Measurements from ENCODE around the gene MYCBPAP.
A peak's percentile ranks its signal among the peaks of the same experiment; 100 is the strongest.
"Not testable (repeated sequence)": the region's sequence is repeated elsewhere in the genome, so short reads cannot be mapped to it uniquely, and the experiment has no call there.

MYCBPAP gene

DNA sequence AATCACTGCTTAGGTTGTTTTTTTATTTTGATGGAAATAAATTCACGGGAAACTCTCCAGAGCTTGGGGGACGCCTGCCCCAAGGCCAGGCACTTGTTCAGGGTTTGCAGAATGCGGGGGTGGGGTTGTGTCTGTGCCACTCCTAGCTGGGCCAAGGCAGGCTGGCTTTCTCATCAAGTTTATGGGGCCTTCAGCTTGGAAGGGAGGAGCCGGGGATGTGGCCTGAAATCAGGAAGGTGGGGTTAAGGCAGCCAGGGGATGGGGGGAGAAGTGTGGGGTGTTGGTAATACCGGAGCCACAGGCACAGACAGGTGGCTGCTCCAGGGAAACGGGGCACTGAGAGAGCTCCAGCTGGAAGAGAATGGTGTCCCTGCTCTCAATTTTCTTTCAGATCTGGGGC lies 37.8 kb upstream of the MYCBPAP start:
- in situ Hi-C loops (cut with HindIII; ENCODE audit: low pct_ligation_motif_present, low pct_unique_long_range_greater_than_20kb, low sequenced_read_pairs), result no loop called here

GRCh38 chr17:50471009-50471905 lies 37.0 kb upstream of the MYCBPAP start:
- no peak for DNase-seq
- in situ Hi-C loops (cut with HindIII; ENCODE audit: low pct_ligation_motif_present, low pct_unique_long_range_greater_than_20kb, low sequenced_read_pairs), result no loop called here

More for the DNA sequence above, 37.8 kb upstream of the MYCBPAP start:
- no peak for DNase-seq

- no peak for DNase-seq
- in situ Hi-C loops (cut with HindIII; ENCODE audit: low pct_ligation_motif_present, low pct_unique_long_range_greater_than_20kb, low sequenced_read_pairs), result no loop called here
Measured at GRCh38 chr17:50472286-50472685, 36.0 kb upstream of the MYCBPAP start.

GRCh38 chr17:50472761-50473161 lies 35.5 kb upstream of the MYCBPAP start:
- DNase-seq; in situ Hi-C loops (cut with HindIII; ENCODE audit: low pct_ligation_motif_present, low pct_unique_long_range_greater_than_20kb, low sequenced_read_pairs): not testable (repeated sequence)

DNA sequence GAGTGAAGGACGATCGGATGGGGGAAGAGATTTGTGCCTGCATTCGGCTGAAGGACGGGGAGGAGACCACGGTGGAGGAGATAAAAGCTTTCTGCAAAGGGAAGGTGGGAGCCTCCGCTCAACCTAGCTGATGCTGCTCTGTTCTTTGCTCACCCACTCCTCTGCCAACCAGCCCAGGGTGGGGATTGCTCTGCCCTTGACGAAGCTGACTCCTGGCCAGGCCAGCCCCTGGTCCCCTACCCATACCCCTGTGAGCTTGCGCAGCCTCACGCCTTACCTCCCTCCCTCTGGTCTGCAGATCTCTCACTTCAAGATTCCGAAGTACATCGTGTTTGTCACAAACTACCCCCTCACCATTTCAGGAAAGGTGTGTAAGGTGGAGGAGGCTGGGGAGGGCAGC lies 34.3 kb upstream of the MYCBPAP start:
- in situ Hi-C loops (cut with HindIII; ENCODE audit: low pct_ligation_motif_present, low pct_unique_long_range_greater_than_20kb, low sequenced_read_pairs), result no loop called here

DNA sequence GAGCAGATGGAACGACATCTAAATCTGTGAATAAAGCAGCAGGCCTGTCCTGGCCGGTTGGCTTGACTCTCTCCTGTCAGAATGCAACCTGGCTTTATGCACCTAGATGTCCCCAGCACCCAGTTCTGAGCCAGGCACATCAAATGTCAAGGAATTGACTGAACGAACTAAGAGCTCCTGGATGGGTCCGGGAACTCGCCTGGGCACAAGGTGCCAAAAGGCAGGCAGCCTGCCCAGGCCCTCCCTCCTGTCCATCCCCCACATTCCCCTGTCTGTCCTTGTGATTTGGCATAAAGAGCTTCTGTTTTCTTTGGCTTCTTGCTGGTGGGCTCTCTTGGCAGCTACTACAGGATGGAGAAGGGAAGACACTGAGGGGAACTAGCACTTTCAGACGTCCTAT lies 33.7 kb upstream of the MYCBPAP start:
- DNase-seq, result no peak
- in situ Hi-C loops (cut with HindIII; ENCODE audit: low pct_ligation_motif_present, low pct_unique_long_range_greater_than_20kb, low sequenced_read_pairs), result no loop called here

More for the DNA sequence above, 34.3 kb upstream of the MYCBPAP start:
- no peak for DNase-seq

- no peak for DNase-seq
- in situ Hi-C loops (cut with HindIII; ENCODE audit: low pct_ligation_motif_present, low pct_unique_long_range_greater_than_20kb, low sequenced_read_pairs), result no loop called here
Measured at GRCh38 chr17:50475362-50475761, 32.9 kb upstream of the MYCBPAP start.

DNA sequence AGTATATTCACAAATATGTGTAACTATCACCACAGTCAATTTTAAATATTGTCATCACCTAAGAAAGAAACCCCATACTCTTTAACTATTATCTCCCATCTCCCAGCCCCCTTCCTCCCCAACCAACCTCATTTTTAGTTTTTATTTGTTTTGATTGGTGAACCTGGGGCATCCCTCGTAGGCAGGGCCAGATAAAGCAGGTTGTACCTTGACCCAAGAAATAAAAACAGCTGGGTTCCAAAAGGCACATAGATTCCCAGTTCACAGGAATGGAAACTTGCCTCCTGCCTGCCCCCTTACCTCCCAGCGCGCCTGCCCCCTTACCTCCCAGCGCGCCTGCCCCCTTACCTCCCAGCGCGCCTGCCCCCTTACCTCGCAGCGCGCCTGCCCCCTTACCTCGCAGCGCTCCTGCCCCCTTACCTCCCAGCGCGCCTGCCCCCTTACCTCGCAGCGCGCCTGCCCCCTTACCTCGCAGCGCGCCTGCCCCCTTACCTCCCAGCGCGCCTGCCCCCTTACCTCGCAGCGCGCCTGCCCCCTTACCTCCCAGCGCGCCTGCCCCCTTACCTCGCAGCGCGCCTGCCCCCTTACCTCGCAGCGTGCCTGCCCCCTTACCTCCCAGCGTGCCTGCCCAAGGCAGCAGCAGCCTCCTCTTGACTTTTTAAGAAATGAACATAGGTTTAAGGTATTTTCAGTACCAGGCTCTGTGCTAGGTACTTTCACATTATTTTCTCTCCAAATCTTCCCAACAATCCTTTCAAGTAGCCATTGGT lies 32.3 kb upstream of the MYCBPAP start:
- in situ Hi-C loops (cut with HindIII; ENCODE audit: low pct_ligation_motif_present, low pct_unique_long_range_greater_than_20kb, low sequenced_read_pairs); DNase-seq: not testable (repeated sequence)

GRCh38 chr17:50476545-50477315 lies 31.5 kb upstream of the MYCBPAP start:
- DNase-seq, result no peak
- in situ Hi-C loops (cut with HindIII; ENCODE audit: low pct_ligation_motif_present, low pct_unique_long_range_greater_than_20kb, low sequenced_read_pairs), result no loop called here

- in situ Hi-C loops (cut with HindIII; ENCODE audit: low pct_ligation_motif_present, low pct_unique_long_range_greater_than_20kb, low sequenced_read_pairs), result no loop called here
- no peak for DNase-seq
Measured at GRCh38 chr17:50477976-50478375, 30.3 kb upstream of the MYCBPAP start.

- peak; percentile 93 for DNase-seq
- in situ Hi-C loops (cut with HindIII; ENCODE audit: low pct_ligation_motif_present, low pct_unique_long_range_greater_than_20kb, low sequenced_read_pairs), result no loop called here
Measured at GRCh38 chr17:50478391-50479381, 29.6 kb upstream of the MYCBPAP start, which contains the start of gene RSAD1. TSS of gene RSAD1 (plus strand) at chr17:50478860. CDS start at chr17:50478885, 25 bp downstream.

GRCh38 chr17:50479522-50480141 lies 28.6 kb upstream of the MYCBPAP start:
- DNase-seq, result peak; percentile 90
- in situ Hi-C loops (cut with HindIII; ENCODE audit: low pct_ligation_motif_present, low pct_unique_long_range_greater_than_20kb, low sequenced_read_pairs), result no loop called here

GRCh38 chr17:50480142-50480764 lies 28.0 kb upstream of the MYCBPAP start:
- in situ Hi-C loops (cut with HindIII; ENCODE audit: low pct_ligation_motif_present, low pct_unique_long_range_greater_than_20kb, low sequenced_read_pairs), result no loop called here
- no peak for DNase-seq

DNA sequence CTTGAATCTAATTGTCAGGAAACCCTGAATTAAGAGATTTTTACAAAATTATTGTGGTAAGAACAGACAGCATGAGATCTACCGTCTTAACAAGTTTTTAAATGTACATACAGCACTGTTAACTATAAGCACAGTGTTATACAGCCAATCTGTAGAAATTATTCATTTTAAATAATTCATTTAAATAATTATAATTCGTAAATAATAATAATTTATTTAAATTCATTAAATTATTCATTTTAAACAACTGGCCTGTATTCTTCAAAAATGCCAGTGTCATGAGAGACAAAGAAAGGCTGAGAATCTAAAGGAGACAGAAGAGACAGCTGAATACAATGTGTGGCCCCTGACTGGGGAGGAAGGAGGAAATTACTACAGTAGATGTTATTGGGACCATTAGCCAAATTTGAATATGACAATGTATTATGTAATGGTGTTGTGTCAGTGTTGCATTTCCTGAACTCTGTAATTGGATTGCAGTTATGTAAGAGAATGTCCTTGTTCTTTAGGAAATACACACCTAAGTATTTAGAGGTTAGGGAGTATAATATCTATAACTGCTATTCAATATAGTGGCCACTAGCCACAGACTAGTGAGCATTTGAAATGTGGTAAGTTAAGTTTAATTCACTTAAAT lies 27.3 kb upstream of the MYCBPAP start:
- DNase-seq, result no peak
- in situ Hi-C loops (cut with HindIII; ENCODE audit: low pct_ligation_motif_present, low pct_unique_long_range_greater_than_20kb, low sequenced_read_pairs), result no loop called here

DNA sequence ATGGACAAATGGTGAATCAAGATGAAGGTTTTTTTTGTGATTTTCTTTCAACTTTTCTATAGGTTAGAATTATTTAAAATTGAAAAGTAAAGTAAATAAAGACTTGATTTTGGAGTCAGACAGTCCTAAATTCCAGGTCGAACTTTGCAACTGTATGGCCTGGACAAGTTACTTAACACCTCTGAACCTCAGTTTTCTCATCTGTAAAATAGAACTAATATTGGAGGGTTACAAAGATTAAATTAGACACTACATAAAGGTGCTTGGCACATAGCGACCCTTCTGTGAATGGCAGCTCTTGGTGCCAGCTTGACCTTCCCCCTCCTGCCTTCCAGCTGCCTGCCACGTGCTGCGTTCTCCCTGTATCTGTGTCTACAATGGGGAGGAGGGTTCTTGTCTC lies 26.6 kb upstream of the MYCBPAP start:
- in situ Hi-C loops (cut with HindIII; ENCODE audit: low pct_ligation_motif_present, low pct_unique_long_range_greater_than_20kb, low sequenced_read_pairs), result no loop called here
- no peak for DNase-seq

DNA sequence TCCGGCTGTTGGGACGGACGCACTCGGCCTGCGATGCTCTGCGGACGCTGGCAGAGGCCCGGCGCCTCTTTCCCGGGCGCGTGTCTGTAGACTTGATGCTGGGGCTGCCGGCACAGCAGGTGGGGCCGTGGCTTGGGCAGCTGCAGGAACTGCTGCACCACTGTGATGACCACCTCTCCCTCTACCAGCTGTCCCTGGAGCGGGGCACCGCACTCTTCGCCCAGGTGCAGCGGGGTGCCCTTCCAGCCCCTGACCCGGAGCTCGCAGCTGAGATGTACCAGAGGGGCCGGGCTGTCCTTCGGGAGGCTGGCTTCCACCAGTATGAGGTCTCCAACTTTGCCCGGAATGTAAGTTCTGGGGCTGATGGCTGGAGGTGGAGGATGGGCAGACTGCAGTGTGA lies 26.1 kb upstream of the MYCBPAP start:
- in situ Hi-C loops (cut with HindIII; ENCODE audit: low pct_ligation_motif_present, low pct_unique_long_range_greater_than_20kb, low sequenced_read_pairs), result no loop called here

More for the DNA sequence above, 26.1 kb upstream of the MYCBPAP start:
- DNase-seq, result no peak
